CD14-positive monocyte (primary cell): ENCODE results near the gene CMTM6. TPM values are rescaled to one million over a fixed set of nuclear protein-coding genes. Genes with fewer than 3 reads are reported as not detected.

Source experiments
- DNase-seq, 3 donors: peaks; one replicate each; pipeline ENCODE4 v3.0.0-alpha.2; 2011 to 2022
- H2AFZ ChIP-seq: 2 replicates; pipeline ENCODE4 v1.6.0; 2012; ENCODE audit warnings: mild to moderate bottlenecking, low read depth, low read length, inconsistent platforms; ENCODE audit not compliant: insufficient read depth, poor library complexity, severe bottlenecking
- H3K27ac ChIP-seq, 2 donors: 1 replicate in 1 of 2; 2 replicates in 1 of 2; pipeline ENCODE4 v1.5.1; 2012 to 2013; ENCODE audit warnings: low read length in 2 of 2, control low read depth in 1 of 2, inconsistent platforms in 1 of 2, low read depth in 1 of 2, mild to moderate bottlenecking in 1 of 2
- H3K27me3 ChIP-seq, 2 donors: one replicate each; pipeline versions ENCODE4 v1.6.0 to v1.6.1; 2011 to 2013; ENCODE audit warnings: low read length in 2 of 2; ENCODE audit not compliant: control insufficient read depth in 2 of 2, insufficient read depth in 2 of 2
- H3K36me3 ChIP-seq, 2 donors: replicated peaks in 1 of 2; 1 replicate in 1 of 2; 2 replicates in 1 of 2; pipeline versions ENCODE4 v1.5.1 to v1.6.1; 2012 to 2013; ENCODE audit warnings: low read length in 2 of 2, control low read depth in 1 of 2, inconsistent platforms in 1 of 2, mild to moderate bottlenecking in 1 of 2; ENCODE audit not compliant: insufficient read depth in 2 of 2, control insufficient read depth in 1 of 2
- H3K4me1 ChIP-seq, 2 donors: 1 replicate in 1 of 2; 2 replicates in 1 of 2; pipeline versions ENCODE4 v1.5.1 to v1.6.1; 2012 to 2013; ENCODE audit warnings: low read length in 2 of 2, control low read depth in 1 of 2, inconsistent platforms in 1 of 2, mild to moderate bottlenecking in 1 of 2, moderate library complexity in 1 of 2; ENCODE audit not compliant: insufficient read depth in 2 of 2, control insufficient read depth in 1 of 2
- H3K4me2 ChIP-seq: replicated peaks from 2 replicates; pipeline ENCODE3; 2012; ENCODE audit warnings: low read length, moderate library complexity, mild to moderate bottlenecking; ENCODE audit not compliant: poor library complexity, severe bottlenecking; ENCODE audit errors: extremely low read depth
- H3K4me3 ChIP-seq, 3 experiments: fragments of 200-600 bp in 1 of 3; sonication (generic) in 1 of 3; replicated peaks in 1 of 3; 1 replicate in 2 of 3; 2 replicates in 1 of 3; pipeline ENCODE4 v1.5.1; 2011 to 2013; ENCODE audit warnings: low read length in 3 of 3, mild to moderate bottlenecking in 3 of 3, control low read depth in 2 of 3, low read depth in 2 of 3, inconsistent platforms in 1 of 3, moderate library complexity in 1 of 3
- H3K79me2 ChIP-seq: 2 replicates; pipeline ENCODE4 v1.6.0; 2012; ENCODE audit warnings: mild to moderate bottlenecking, control low read depth, inconsistent platforms, low read length, moderate library complexity; ENCODE audit not compliant: insufficient read depth
- H3K9ac ChIP-seq: 2 replicates; pipeline ENCODE4 v1.6.0; 2017; ENCODE audit warnings: low read length, mild to moderate bottlenecking; ENCODE audit not compliant: insufficient read depth, poor library complexity, severe bottlenecking
- H3K9me3 ChIP-seq, 2 donors: replicated peaks in 1 of 2; 1 replicate in 1 of 2; 2 replicates in 1 of 2; pipeline versions ENCODE4 v1.5.1 to v1.6.1; 2012 to 2013; ENCODE audit warnings: low read length in 2 of 2, control low read depth in 1 of 2; ENCODE audit not compliant: control insufficient read depth in 1 of 2, insufficient read depth in 1 of 2
- H4K20me1 ChIP-seq: 2 replicates; pipeline ENCODE4 v1.6.0; 2012; ENCODE audit warnings: mild to moderate bottlenecking, low read length, control low read depth, moderate library complexity; ENCODE audit not compliant: insufficient read depth
- H3K27ac Mint-ChIP-seq, 7 donors: one replicate each; pipeline ENCODE4 v1.8.0; 2020; ENCODE audit warnings: mild to moderate bottlenecking in 7 of 7, mixed read lengths in 7 of 7, moderate library complexity in 6 of 7, inconsistent platforms in 2 of 7
- H3K27me3 Mint-ChIP-seq, 3 donors: one replicate each; pipeline ENCODE4 v1.8.0; 2021 to 2022; ENCODE audit warnings: low read depth in 3 of 3, mild to moderate bottlenecking in 3 of 3, mixed read lengths in 3 of 3, moderate library complexity in 3 of 3, inconsistent platforms in 1 of 3
- H3K36me3 Mint-ChIP-seq, 2 donors: one replicate each; pipeline ENCODE4 v1.8.0; 2020; ENCODE audit warnings: mixed read lengths in 2 of 2, inconsistent platforms in 1 of 2, mild to moderate bottlenecking in 1 of 2
- H3K4me1 Mint-ChIP-seq: one replicate; pipeline ENCODE4 v1.8.0; 2020; ENCODE audit warnings: mild to moderate bottlenecking, mixed read lengths
- H3K4me3 Mint-ChIP-seq, 2 donors: one replicate each; pipeline ENCODE4 v1.8.0; 2020; ENCODE audit warnings: mild to moderate bottlenecking in 2 of 2, mixed read lengths in 2 of 2, moderate library complexity in 1 of 2
- H3K9me3 Mint-ChIP-seq, 7 donors: one replicate each; pipeline ENCODE4 v1.8.0; 2020 to 2022; ENCODE audit warnings: mixed read lengths in 7 of 7, mild to moderate bottlenecking in 6 of 7, moderate library complexity in 6 of 7, inconsistent platforms in 2 of 7
- CTCF ChIP-seq: fragments of 200-600 bp; IDR thresholded peaks from one replicate; pipeline ENCODE4 v1.8.0; 2022; ENCODE audit warnings: antibody characterized with exemption, mild to moderate bottlenecking
- WGBS: methylation state at CpG from one replicate; pipeline ENCODE4 v1.1.5; 2013; ENCODE audit warnings: missing lambda C conversion rate; ENCODE audit not compliant: insufficient coverage; 5-methylcytosine and 5-hydroxymethylcytosine counted together
- intact Hi-C, 2 donors: fragments of 100-400 bp; cut with micrococcal nuclease; formaldehyde crosslinking; loops; one replicate each; pipeline versions ENCODE4 v1.15.0 to v1.15.1; 2023
- polyA plus RNA-seq, 3 donors: library from polyadenylated mRNA; depleted of rRNA in 1 of 3; unstranded in 2 of 3; stranded (reverse) in 1 of 3; fragments of 300-500 nt in 2 of 3; fragments of >200 nt in 1 of 3; fragmentation: Illumina TruSeq in 2 of 3; gene quantifications; 1 replicate in 2 of 3; 2 replicates in 1 of 3; pipeline ENCODE4 v1.2.3, GENCODE V29; 2012 to 2021

The CMTM6 gene
- polyA plus RNA-seq, 3 donors, result 40.0 to 210 (median 190) TPM

- peaks cover 12% of the 10 kb centered on the region for H3K79me2 ChIP-seq
- WGBS, result 91% methylated on average over 6 of the region's 6 CpGs
- no peak overlapping the region for H3K4me2 ChIP-seq
- no peaks in the 10 kb centered on the region for H3K27me3 ChIP-seq
- H3K9me3 ChIP-seq, result no peaks in the 10 kb centered on the region
- H3K27ac ChIP-seq, result no peak overlapping the region
- TF ChIP-seq CTCF, result no peak
- DNase-seq, result no peak
- no peak overlapping the region for H3K9ac ChIP-seq
- Mint-ChIP-seq H3K27me3 (no peaks in the 10 kb centered on the region), H3K9me3 (no peaks in the 10 kb centered on the region), H3K4me3 (no peak overlapping the region), H3K4me1 (peaks cover 17% of the 10 kb centered on the region), H3K36me3 (peaks cover 63 to 75% of the 10 kb centered on the region in 2 donors), H3K27ac (peak overlapping the region in 3 of 7 donors; percentile 32 to 68 (median 46))
- H2AFZ ChIP-seq, result no peak overlapping the region
- H3K36me3 ChIP-seq, result peaks cover 54 to 81% of the 10 kb centered on the region in 2 donors
- intact Hi-C loops, result no loop called here
- H3K4me1 ChIP-seq, result peaks cover 15 to 18% of the 10 kb centered on the region in 2 donors
- H4K20me1 ChIP-seq, result peaks cover 71% of the 10 kb centered on the region
- no peak overlapping the region for H3K4me3 ChIP-seq
These were observed 48.5 kb downstream of the CMTM6 start for GRCh38 chr3:32454111-32454510.

- peaks cover 68 to 80% of the 10 kb centered on the region in 2 donors for H3K36me3 Mint-ChIP-seq
- H3K79me2 ChIP-seq, result peaks cover 15% of the 10 kb centered on the region
- 100% methylated on average over 3 of the region's 5 CpGs for WGBS
- no peaks in the 10 kb centered on the region for H3K27me3 ChIP-seq
- H3K4me2 ChIP-seq, result no peak overlapping the region
- H3K27ac Mint-ChIP-seq, result peak overlapping the region in 2 of 7 donors; percentile 65 to 81
- no peaks in the 10 kb centered on the region for H3K9me3 ChIP-seq
- peaks cover 0 to 1% (median 0%) of the 10 kb centered on the region in 3 donors for H3K27me3 Mint-ChIP-seq
- peaks cover 78% of the 10 kb centered on the region for H4K20me1 ChIP-seq
- H3K4me3 ChIP-seq, result no peak overlapping the region
- H3K4me3 Mint-ChIP-seq, result no peak overlapping the region
- no peak overlapping the region for H3K27ac ChIP-seq
- no peak for DNase-seq
- H3K4me1 ChIP-seq, result peaks cover 19 to 23% of the 10 kb centered on the region in 2 donors
- H3K36me3 ChIP-seq, result peaks cover 56 to 89% of the 10 kb centered on the region in 2 donors
- no peaks in the 10 kb centered on the region for H3K9me3 Mint-ChIP-seq
- no peak overlapping the region for H3K9ac ChIP-seq
- H3K4me1 Mint-ChIP-seq, result peaks cover 23% of the 10 kb centered on the region
- no peak for TF ChIP-seq CTCF
- intact Hi-C loops, result no loop called here
- no peak overlapping the region for H2AFZ ChIP-seq
These were observed 49.3 kb downstream of the CMTM6 start for GRCh38 chr3:32453346-32453745.
